HEK293 (cell line): Measurements from ENCODE around the gene CELA1.

ENCODE experiments used
- ATF2 ChIP-seq: fragments of 450-650 bp; formaldehyde crosslinking; IDR thresholded peaks from 2 replicates; pipeline ENCODE4 v1.5.1; 2016; ENCODE audit warnings: missing biosample characterization, missing genetic modification characterization, low read depth
- HOXA7 ChIP-seq: sonication (generic); formaldehyde crosslinking; IDR thresholded peaks from 2 replicates; pipeline ENCODE4 v1.8.1; 2022; ENCODE audit warnings: missing genetic modification reagents, borderline replicate concordance
- KLF17 ChIP-seq: fragments of 450-650 bp; formaldehyde crosslinking; IDR thresholded peaks from 2 replicates; pipeline ENCODE4 v1.5.1; 2016; ENCODE audit warnings: missing biosample characterization, missing genetic modification characterization
- MYNN ChIP-seq: fragments of 450-650 bp; formaldehyde crosslinking; IDR thresholded peaks from 2 replicates; pipeline ENCODE4 v1.5.1; 2016; ENCODE audit warnings: missing biosample characterization, missing genetic modification characterization, borderline replicate concordance
- OSR2 ChIP-seq: fragments of 450-650 bp; formaldehyde crosslinking; IDR thresholded peaks from 2 replicates; pipeline ENCODE4 v1.5.1; 2016; ENCODE audit warnings: missing biosample characterization, missing genetic modification characterization
- PATZ1 ChIP-seq: fragments of 450-650 bp; formaldehyde crosslinking; IDR thresholded peaks from 2 replicates; pipeline ENCODE4 v1.5.1; 2016; ENCODE audit warnings: missing biosample characterization, missing genetic modification characterization
- RBAK ChIP-seq: fragments of 450-650 bp; formaldehyde crosslinking; IDR thresholded peaks from 2 replicates; pipeline ENCODE4 v1.5.1; 2016; ENCODE audit warnings: missing biosample characterization, missing genetic modification characterization
- SALL2 ChIP-seq: fragments of 450-650 bp; formaldehyde crosslinking; IDR thresholded peaks from 2 replicates; pipeline ENCODE4 v1.5.0; 2017; ENCODE audit warnings: missing biosample characterization, mild to moderate bottlenecking, missing genetic modification characterization, borderline replicate concordance
- ZBTB17 ChIP-seq: fragments of 450-650 bp; formaldehyde crosslinking; IDR thresholded peaks from 2 replicates; pipeline ENCODE4 v1.5.1; 2016; ENCODE audit warnings: missing biosample characterization, missing genetic modification characterization
- ZBTB44 ChIP-seq: fragments of 450-650 bp; IDR thresholded peaks from 2 replicates; pipeline ENCODE4 v1.5.1; 2018; ENCODE audit warnings: missing biosample characterization, mild to moderate bottlenecking, missing genetic modification characterization
- ZBTB48 ChIP-seq: fragments of 450-650 bp; formaldehyde crosslinking; IDR thresholded peaks from 2 replicates; pipeline ENCODE4 v1.5.1; 2016; ENCODE audit warnings: missing biosample characterization, missing genetic modification characterization
- ZIC2 ChIP-seq: fragments of 450-650 bp; formaldehyde crosslinking; IDR thresholded peaks from 2 replicates; pipeline ENCODE4 v1.5.1; 2016; ENCODE audit warnings: missing biosample characterization, missing genetic modification characterization
- ZNF10 ChIP-seq: fragments of 450-650 bp; formaldehyde crosslinking; IDR thresholded peaks from 2 replicates; pipeline ENCODE4 v1.5.1; 2017; ENCODE audit warnings: missing biosample characterization, missing genetic modification characterization
- ZNF132 ChIP-seq: fragments of 450-650 bp; formaldehyde crosslinking; IDR thresholded peaks from 2 replicates; pipeline ENCODE4 v1.5.1; 2017; ENCODE audit warnings: missing biosample characterization, missing genetic modification characterization, borderline replicate concordance
- ZNF138 ChIP-seq: fragments of 450-650 bp; formaldehyde crosslinking; IDR thresholded peaks from 2 replicates; pipeline ENCODE4 v1.5.1; 2016; ENCODE audit warnings: missing biosample characterization, missing genetic modification characterization, borderline replicate concordance
- ZNF221 ChIP-seq: fragments of 450-650 bp; formaldehyde crosslinking; IDR thresholded peaks from 2 replicates; pipeline ENCODE4 v1.5.1; 2017; ENCODE audit warnings: missing biosample characterization, missing genetic modification characterization, borderline replicate concordance
- ZNF223 ChIP-seq: fragments of 450-650 bp; formaldehyde crosslinking; IDR thresholded peaks from 2 replicates; pipeline ENCODE4 v1.5.1; 2016; ENCODE audit warnings: missing biosample characterization, missing genetic modification characterization
- ZNF311 ChIP-seq: fragments of 450-650 bp; formaldehyde crosslinking; IDR thresholded peaks from 2 replicates; pipeline ENCODE4 v1.5.1; 2017; ENCODE audit warnings: missing biosample characterization, missing genetic modification characterization, borderline replicate concordance
- ZNF324 ChIP-seq: fragments of 450-650 bp; formaldehyde crosslinking; IDR thresholded peaks from 2 replicates; pipeline ENCODE4 v1.5.1; 2016; ENCODE audit warnings: missing biosample characterization, missing genetic modification characterization
- ZNF350 ChIP-seq: fragments of 450-650 bp; formaldehyde crosslinking; IDR thresholded peaks from 2 replicates; pipeline ENCODE4 v1.5.0; 2017; ENCODE audit warnings: missing biosample characterization, mild to moderate bottlenecking, missing genetic modification characterization
- ZNF426 ChIP-seq: fragments of 450-650 bp; formaldehyde crosslinking; IDR thresholded peaks from 2 replicates; pipeline ENCODE4 v1.5.1; 2017; ENCODE audit warnings: missing biosample characterization, missing genetic modification characterization, mild to moderate bottlenecking, inconsistent platforms, moderate library complexity
- ZNF501 ChIP-seq: fragments of 450-650 bp; formaldehyde crosslinking; IDR thresholded peaks from 2 replicates; pipeline ENCODE4 v1.5.1; 2016; ENCODE audit warnings: missing biosample characterization, missing genetic modification characterization
- ZNF510 ChIP-seq: fragments of 450-650 bp; formaldehyde crosslinking; IDR thresholded peaks from 2 replicates; pipeline ENCODE4 v1.5.1; 2018; ENCODE audit warnings: mild to moderate bottlenecking, missing genetic modification characterization, missing biosample characterization; ENCODE audit not compliant: insufficient replicate concordance
- ZNF518A ChIP-seq: fragments of 450-650 bp; formaldehyde crosslinking; conservative IDR thresholded peaks from 2 replicates; pipeline ENCODE4 v1.5.1; 2016; ENCODE audit warnings: low read depth, missing biosample characterization, missing genetic modification characterization
- ZNF530 ChIP-seq: fragments of 450-650 bp; formaldehyde crosslinking; IDR thresholded peaks from 2 replicates; pipeline ENCODE4 v1.5.1; 2016; ENCODE audit warnings: low read depth, missing biosample characterization, missing genetic modification characterization
- ZNF558 ChIP-seq: fragments of 450-650 bp; formaldehyde crosslinking; IDR thresholded peaks from 2 replicates; pipeline ENCODE4 v1.5.1; 2016; ENCODE audit warnings: missing biosample characterization, missing genetic modification characterization
- ZNF585B ChIP-seq: fragments of 450-650 bp; formaldehyde crosslinking; IDR thresholded peaks from 2 replicates; pipeline ENCODE4 v1.5.1; 2016; ENCODE audit warnings: missing biosample characterization, missing genetic modification characterization
- ZNF623 ChIP-seq: fragments of 450-650 bp; formaldehyde crosslinking; IDR thresholded peaks from 2 replicates; pipeline ENCODE4 v1.5.1; 2016; ENCODE audit warnings: missing biosample characterization, missing genetic modification characterization
- ZNF768 ChIP-seq: fragments of 450-650 bp; formaldehyde crosslinking; IDR thresholded peaks from 2 replicates; pipeline ENCODE4 v1.5.1; 2018; ENCODE audit warnings: missing biosample characterization, mild to moderate bottlenecking, missing genetic modification characterization
- ZNF777 ChIP-seq: fragments of 450-650 bp; formaldehyde crosslinking; IDR thresholded peaks from 2 replicates; pipeline ENCODE4 v1.5.1; 2017; ENCODE audit warnings: missing biosample characterization, missing genetic modification characterization, borderline replicate concordance

CELA1 gene

GRCh38 chr12:51388069-51388799, 41.8 kb upstream of the CELA1 start (continued):
- TF ChIP-seq PATZ1 (tag by site-specific recombination) (no peak), OSR2 (0 out of 2 replicates have a peak, but pooled peaks have one; percentile 12), ZNF510 (no peak), ZNF223 (tag by site-specific recombination) (no peak), ZNF501 (tag by site-specific recombination) (no peak), ZNF768 (tag by site-specific recombination) (no peak), MYNN (tag by site-specific recombination) (no peak), ZNF623 (tag by site-specific recombination) (no peak), ZNF311 (tag by site-specific recombination) (no peak), ZNF777 (no peak), ZNF138 (tag by site-specific recombination) (no peak), ZBTB17 (peak; percentile 69; the same call in 1 of the 2 replicates), RBAK (no peak), ZNF350 (tag by site-specific recombination) (no peak), ZNF558 (tag by site-specific recombination) (no peak), ZNF585B (tag by site-specific recombination) (no peak), ZBTB48 (tag by site-specific recombination) (no peak), KLF17 (tag by site-specific recombination) (no peak), ZNF221 (tag by site-specific recombination) (no peak), ZIC2 (tag by site-specific recombination) (peak; percentile 69), ZNF530 (tag by site-specific recombination) (no peak), ZNF518A (tag by site-specific recombination) (no peak), ATF2 (tag by site-specific recombination) (no peak), ZNF10 (tag by site-specific recombination) (no peak), ZNF324 (no peak), ZBTB44 (tag by site-specific recombination) (no peak), ZNF132 (tag by site-specific recombination) (no peak), SALL2 (tag by site-specific recombination) (no peak), ZNF426 (tag by site-specific recombination) (no peak), HOXA7 (CRISPR knock-in tag) (no peak)
- TF ChIP-seq, all 188 proteins: peak for 7
